GM12878 (cell line): ENCODE measurements around the gene ARHGEF10L.

Experiments used
- CHD2 ChIP-seq: IDR thresholded peaks from 2 replicates; pipeline ENCODE4 v1.6.1; 2011; ENCODE audit warnings: low read depth, low read length, improper control_type of control experiment, borderline replicate concordance
- ESRRA ChIP-seq: IDR thresholded peaks from 2 replicates; pipeline ENCODE4 v1.6.1; 2012; ENCODE audit warnings: mild to moderate bottlenecking, low read length, improper control_type of control experiment
- POLR2A ChIP-seq: IDR thresholded peaks from 2 replicates; pipeline ENCODE4 v1.6.1; 2011; ENCODE audit warnings: low read depth, mild to moderate bottlenecking, low read length
- TAF1 ChIP-seq: IDR thresholded peaks from 2 replicates; pipeline ENCODE4 v1.6.1; 2011; ENCODE audit warnings: mild to moderate bottlenecking, low read depth, low read length, borderline replicate concordance
- ZNF274 ChIP-seq: IDR thresholded peaks from one replicate; pipeline ENCODE4 v1.8.0; 2011; ENCODE audit not compliant: insufficient read length, insufficient read depth
- TF ChIP-seq, protein P1 (sequence below), 3 experiments: IDR thresholded peaks in 2 of 3; conservative IDR thresholded peaks in 1 of 3; 2 replicates each; pipeline ENCODE4 v1.5.1; 2011; ENCODE audit warnings: low read depth in 3 of 3, low read length in 3 of 3, mild to moderate bottlenecking in 3 of 3, control low read depth in 2 of 3, moderate library complexity in 2 of 3, inconsistent platforms in 1 of 3, mixed read lengths in 1 of 3; ENCODE audit not compliant: control insufficient read depth in 2 of 3, insufficient read depth in 1 of 3; ENCODE audit errors: extremely low read depth in 1 of 3
- TF ChIP-seq, protein P2 (sequence below): IDR thresholded peaks from 2 replicates; pipeline ENCODE4 v1.6.1; 2012; ENCODE audit warnings: mild to moderate bottlenecking, low read depth, low read length
- TF ChIP-seq, protein P3 (sequence below): IDR thresholded peaks from 2 replicates; pipeline ENCODE4 v1.6.1; 2011; ENCODE audit warnings: low read depth, mild to moderate bottlenecking, low read length, moderate library complexity, borderline replicate concordance; ENCODE audit errors: extremely low read depth
- TF ChIP-seq, protein P4 (sequence below): fragments of 450-650 bp; IDR thresholded peaks from 2 replicates; pipeline ENCODE4 v1.6.1; 2017; ENCODE audit warnings: mild to moderate bottlenecking, moderate library complexity
- TF ChIP-seq, protein P5 (sequence below): fragments of 150-350 bp; IDR thresholded peaks from 2 replicates; pipeline ENCODE4 v1.6.1; 2016; ENCODE audit warnings: low read depth, low read length

DNA sequence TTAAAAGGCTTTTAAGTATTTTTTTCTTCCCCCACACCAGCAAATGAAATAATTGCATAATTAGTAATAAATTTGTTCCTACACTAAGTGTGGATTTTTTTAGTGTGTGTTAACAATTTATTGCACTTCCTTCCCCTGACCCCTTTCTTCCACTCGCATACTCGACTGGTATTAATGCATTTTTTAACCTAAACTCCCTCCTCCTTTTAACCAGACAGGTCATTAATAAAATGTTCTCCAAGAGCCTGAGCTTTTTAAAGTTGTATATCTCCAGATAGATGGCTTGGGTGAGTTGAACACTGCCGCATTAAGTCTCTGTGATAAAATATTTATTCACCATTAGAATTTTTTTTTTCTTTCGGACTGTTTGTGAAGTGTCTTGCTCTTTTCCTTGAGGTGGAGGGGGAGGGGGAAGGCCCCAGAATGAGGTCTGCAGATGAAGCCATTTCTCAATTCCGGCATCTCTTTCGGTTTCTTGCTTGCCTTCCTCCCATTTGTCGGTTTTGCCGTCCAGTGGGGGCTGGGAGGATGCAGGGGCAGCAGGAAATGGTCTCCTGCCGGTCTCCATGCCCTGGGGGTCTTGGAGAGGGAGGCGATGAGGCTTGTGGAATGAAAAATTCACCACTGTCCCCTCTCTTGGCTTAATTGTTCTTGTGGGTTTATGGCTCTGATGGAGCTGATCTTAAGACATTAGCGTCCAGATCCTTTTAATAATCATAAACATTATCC lies 151.6 kb downstream of the ARHGEF10L start:
- TF ChIP-seq, protein P1, sequence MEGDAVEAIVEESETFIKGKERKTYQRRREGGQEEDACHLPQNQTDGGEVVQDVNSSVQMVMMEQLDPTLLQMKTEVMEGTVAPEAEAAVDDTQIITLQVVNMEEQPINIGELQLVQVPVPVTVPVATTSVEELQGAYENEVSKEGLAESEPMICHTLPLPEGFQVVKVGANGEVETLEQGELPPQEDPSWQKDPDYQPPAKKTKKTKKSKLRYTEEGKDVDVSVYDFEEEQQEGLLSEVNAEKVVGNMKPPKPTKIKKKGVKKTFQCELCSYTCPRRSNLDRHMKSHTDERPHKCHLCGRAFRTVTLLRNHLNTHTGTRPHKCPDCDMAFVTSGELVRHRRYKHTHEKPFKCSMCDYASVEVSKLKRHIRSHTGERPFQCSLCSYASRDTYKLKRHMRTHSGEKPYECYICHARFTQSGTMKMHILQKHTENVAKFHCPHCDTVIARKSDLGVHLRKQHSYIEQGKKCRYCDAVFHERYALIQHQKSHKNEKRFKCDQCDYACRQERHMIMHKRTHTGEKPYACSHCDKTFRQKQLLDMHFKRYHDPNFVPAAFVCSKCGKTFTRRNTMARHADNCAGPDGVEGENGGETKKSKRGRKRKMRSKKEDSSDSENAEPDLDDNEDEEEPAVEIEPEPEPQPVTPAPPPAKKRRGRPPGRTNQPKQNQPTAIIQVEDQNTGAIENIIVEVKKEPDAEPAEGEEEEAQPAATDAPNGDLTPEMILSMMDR (IDR thresholded peaks at IDR 0.05 in 2 of 3, conservative IDR thresholded peaks at IDR 0.05 in 1 of 3; ENCODE audit: control insufficient read depth in 2 of 3, extremely low read depth in 1 of 3, insufficient read depth in 1 of 3, low read depth in 3 of 3, low read length in 3 of 3): no peak
- TF ChIP-seq, protein P2, sequence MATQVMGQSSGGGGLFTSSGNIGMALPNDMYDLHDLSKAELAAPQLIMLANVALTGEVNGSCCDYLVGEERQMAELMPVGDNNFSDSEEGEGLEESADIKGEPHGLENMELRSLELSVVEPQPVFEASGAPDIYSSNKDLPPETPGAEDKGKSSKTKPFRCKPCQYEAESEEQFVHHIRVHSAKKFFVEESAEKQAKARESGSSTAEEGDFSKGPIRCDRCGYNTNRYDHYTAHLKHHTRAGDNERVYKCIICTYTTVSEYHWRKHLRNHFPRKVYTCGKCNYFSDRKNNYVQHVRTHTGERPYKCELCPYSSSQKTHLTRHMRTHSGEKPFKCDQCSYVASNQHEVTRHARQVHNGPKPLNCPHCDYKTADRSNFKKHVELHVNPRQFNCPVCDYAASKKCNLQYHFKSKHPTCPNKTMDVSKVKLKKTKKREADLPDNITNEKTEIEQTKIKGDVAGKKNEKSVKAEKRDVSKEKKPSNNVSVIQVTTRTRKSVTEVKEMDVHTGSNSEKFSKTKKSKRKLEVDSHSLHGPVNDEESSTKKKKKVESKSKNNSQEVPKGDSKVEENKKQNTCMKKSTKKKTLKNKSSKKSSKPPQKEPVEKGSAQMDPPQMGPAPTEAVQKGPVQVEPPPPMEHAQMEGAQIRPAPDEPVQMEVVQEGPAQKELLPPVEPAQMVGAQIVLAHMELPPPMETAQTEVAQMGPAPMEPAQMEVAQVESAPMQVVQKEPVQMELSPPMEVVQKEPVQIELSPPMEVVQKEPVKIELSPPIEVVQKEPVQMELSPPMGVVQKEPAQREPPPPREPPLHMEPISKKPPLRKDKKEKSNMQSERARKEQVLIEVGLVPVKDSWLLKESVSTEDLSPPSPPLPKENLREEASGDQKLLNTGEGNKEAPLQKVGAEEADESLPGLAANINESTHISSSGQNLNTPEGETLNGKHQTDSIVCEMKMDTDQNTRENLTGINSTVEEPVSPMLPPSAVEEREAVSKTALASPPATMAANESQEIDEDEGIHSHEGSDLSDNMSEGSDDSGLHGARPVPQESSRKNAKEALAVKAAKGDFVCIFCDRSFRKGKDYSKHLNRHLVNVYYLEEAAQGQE: no peak
- TF ChIP-seq ESRRA (no peak), ZNF274 (no peak), POLR2A (no peak), CHD2 (no peak), TAF1 (no peak)
- TF ChIP-seq, protein P3, sequence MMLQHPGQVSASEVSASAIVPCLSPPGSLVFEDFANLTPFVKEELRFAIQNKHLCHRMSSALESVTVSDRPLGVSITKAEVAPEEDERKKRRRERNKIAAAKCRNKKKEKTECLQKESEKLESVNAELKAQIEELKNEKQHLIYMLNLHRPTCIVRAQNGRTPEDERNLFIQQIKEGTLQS: no peak
- TF ChIP-seq, protein P4, sequence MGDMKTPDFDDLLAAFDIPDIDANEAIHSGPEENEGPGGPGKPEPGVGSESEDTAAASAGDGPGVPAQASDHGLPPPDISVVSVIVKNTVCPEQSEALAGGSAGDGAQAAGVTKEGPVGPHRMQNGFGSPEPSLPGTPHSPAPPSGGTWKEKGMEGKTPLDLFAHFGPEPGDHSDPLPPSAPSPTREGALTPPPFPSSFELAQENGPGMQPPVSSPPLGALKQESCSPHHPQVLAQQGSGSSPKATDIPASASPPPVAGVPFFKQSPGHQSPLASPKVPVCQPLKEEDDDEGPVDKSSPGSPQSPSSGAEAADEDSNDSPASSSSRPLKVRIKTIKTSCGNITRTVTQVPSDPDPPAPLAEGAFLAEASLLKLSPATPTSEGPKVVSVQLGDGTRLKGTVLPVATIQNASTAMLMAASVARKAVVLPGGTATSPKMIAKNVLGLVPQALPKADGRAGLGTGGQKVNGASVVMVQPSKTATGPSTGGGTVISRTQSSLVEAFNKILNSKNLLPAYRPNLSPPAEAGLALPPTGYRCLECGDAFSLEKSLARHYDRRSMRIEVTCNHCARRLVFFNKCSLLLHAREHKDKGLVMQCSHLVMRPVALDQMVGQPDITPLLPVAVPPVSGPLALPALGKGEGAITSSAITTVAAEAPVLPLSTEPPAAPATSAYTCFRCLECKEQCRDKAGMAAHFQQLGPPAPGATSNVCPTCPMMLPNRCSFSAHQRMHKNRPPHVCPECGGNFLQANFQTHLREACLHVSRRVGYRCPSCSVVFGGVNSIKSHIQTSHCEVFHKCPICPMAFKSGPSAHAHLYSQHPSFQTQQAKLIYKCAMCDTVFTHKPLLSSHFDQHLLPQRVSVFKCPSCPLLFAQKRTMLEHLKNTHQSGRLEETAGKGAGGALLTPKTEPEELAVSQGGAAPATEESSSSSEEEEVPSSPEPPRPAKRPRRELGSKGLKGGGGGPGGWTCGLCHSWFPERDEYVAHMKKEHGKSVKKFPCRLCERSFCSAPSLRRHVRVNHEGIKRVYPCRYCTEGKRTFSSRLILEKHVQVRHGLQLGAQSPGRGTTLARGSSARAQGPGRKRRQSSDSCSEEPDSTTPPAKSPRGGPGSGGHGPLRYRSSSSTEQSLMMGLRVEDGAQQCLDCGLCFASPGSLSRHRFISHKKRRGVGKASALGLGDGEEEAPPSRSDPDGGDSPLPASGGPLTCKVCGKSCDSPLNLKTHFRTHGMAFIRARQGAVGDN: no peak
- TF ChIP-seq, protein P5, sequence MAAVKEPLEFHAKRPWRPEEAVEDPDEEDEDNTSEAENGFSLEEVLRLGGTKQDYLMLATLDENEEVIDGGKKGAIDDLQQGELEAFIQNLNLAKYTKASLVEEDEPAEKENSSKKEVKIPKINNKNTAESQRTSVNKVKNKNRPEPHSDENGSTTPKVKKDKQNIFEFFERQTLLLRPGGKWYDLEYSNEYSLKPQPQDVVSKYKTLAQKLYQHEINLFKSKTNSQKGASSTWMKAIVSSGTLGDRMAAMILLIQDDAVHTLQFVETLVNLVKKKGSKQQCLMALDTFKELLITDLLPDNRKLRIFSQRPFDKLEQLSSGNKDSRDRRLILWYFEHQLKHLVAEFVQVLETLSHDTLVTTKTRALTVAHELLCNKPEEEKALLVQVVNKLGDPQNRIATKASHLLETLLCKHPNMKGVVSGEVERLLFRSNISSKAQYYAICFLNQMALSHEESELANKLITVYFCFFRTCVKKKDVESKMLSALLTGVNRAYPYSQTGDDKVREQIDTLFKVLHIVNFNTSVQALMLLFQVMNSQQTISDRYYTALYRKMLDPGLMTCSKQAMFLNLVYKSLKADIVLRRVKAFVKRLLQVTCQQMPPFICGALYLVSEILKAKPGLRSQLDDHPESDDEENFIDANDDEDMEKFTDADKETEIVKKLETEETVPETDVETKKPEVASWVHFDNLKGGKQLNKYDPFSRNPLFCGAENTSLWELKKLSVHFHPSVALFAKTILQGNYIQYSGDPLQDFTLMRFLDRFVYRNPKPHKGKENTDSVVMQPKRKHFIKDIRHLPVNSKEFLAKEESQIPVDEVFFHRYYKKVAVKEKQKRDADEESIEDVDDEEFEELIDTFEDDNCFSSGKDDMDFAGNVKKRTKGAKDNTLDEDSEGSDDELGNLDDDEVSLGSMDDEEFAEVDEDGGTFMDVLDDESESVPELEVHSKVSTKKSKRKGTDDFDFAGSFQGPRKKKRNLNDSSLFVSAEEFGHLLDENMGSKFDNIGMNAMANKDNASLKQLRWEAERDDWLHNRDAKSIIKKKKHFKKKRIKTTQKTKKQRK: no peak
